GM13976 (cell line): ENCODE data around the gene PCDHA9.
"Not testable (repeated sequence)": the region's sequence is repeated elsewhere in the genome, so short reads cannot be mapped to it uniquely, and the experiment has no call there.

Experiments used
- DNase-seq: peaks from one replicate; pipeline ENCODE4 v3.0.0; 2012; ENCODE audit warnings: low spot score
- in situ Hi-C: fragments of 300-500 bp; cut with MboI; formaldehyde crosslinking; loops from one replicate; pipeline ENCODE4 v1.12.0; 2022; ENCODE audit warnings: low sequenced_read_pairs, mixed read lengths, inconsistent platforms; ENCODE audit not compliant: unreplicated experiment
- TF ChIP-seq, protein P1 (sequence below): IDR thresholded peaks from 2 replicates; pipeline ENCODE4 v1.5.1; 2012; ENCODE audit warnings: borderline replicate concordance, mild to moderate bottlenecking; ENCODE audit not compliant: insufficient read depth; ENCODE audit errors: extremely low read depth, missing control alignments, control extremely low read depth

The PCDHA9 gene, protein sequence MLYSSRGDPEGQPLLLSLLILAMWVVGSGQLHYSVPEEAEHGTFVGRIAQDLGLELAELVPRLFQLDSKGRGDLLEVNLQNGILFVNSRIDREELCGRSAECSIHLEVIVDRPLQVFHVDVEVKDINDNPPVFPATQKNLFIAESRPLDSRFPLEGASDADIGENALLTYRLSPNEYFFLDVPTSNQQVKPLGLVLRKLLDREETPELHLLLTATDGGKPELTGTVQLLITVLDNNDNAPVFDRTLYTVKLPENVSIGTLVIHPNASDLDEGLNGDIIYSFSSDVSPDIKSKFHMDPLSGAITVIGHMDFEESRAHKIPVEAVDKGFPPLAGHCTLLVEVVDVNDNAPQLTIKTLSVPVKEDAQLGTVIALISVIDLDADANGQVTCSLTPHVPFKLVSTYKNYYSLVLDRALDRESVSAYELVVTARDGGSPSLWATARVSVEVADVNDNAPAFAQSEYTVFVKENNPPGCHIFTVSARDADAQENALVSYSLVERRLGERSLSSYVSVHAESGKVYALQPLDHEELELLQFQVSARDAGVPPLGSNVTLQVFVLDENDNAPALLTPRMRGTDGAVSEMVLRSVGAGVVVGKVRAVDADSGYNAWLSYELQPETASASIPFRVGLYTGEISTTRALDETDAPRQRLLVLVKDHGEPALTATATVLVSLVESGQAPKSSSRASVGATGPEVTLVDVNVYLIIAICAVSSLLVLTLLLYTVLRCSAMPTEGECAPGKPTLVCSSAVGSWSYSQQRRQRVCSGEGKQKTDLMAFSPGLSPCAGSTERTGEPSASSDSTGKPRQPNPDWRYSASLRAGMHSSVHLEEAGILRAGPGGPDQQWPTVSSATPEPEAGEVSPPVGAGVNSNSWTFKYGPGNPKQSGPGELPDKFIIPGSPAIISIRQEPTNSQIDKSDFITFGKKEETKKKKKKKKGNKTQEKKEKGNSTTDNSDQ

DNA sequence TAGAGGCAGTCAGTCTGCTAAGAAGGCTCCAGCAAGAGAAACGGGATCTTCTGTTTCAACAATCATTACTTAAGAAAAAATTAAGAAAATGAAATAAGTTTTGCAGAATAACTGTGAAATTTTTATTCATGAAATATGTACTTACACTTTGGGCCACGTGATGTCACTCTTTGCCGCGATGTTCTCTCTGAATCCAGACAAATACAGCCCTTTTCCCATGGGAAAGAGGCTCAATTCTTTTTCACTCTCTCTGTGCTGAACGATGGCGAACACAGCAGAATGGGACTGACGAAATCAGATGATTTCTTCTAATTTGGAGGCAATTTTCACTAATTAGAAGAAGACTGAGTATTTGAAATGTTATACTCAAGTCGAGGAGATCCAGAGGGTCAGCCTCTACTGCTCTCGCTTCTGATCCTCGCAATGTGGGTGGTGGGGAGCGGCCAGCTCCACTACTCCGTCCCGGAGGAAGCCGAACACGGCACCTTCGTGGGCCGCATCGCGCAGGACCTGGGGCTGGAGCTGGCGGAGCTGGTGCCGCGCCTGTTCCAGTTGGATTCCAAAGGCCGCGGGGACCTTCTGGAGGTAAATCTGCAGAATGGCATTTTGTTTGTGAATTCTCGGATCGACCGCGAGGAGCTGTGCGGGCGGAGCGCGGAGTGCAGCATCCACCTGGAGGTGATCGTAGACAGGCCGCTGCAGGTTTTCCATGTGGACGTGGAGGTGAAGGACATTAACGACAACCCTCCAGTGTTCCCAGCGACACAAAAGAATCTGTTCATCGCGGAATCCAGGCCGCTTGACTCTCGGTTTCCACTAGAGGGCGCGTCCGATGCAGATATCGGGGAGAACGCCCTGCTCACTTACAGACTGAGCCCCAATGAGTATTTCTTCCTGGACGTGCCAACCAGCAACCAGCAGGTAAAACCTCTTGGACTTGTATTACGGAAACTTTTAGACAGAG is at the start of gene PCDHA9:
Gene PCDHA9 (plus strand): TSS at position 244 of the 964 bp plus-strand sequence. CDS start 114 bp downstream, at position 358.
- in situ Hi-C loops, result not testable (repeated sequence)

DNA sequence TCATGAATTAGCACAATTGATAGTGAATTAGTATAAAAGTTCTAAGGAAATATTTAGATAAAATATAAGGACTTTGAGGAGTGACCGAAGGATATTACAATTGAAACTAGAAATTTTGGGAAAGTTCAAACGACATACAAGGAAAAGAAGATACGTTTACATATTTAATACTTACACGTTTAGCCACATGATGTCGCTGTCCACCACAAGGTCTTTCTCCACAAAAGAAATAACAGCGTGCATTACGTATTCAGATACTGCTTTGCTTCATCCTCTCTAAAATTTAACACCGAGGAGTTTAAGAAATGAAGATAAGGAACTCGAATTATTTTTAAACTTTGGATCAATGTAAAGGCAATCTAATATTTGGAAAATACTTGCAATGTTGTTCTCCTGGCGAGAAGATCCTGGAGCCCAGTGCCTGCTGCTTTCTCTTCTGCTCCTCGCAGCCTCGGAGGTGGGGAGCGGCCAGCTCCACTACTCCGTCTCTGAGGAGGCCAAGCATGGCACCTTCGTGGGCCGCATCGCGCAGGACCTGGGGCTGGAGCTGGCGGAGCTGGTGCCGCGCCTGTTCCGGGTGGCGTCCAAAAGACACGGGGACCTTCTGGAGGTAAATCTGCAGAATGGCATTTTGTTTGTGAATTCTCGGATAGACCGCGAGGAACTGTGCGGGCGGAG is 47.2 kb upstream of the PCDHA9 start, which contains the start of gene PCDHA3:
Gene PCDHA3 (plus strand): TSS at position 242 of the 678 bp plus-strand sequence.
- TF ChIP-seq, protein P1, sequence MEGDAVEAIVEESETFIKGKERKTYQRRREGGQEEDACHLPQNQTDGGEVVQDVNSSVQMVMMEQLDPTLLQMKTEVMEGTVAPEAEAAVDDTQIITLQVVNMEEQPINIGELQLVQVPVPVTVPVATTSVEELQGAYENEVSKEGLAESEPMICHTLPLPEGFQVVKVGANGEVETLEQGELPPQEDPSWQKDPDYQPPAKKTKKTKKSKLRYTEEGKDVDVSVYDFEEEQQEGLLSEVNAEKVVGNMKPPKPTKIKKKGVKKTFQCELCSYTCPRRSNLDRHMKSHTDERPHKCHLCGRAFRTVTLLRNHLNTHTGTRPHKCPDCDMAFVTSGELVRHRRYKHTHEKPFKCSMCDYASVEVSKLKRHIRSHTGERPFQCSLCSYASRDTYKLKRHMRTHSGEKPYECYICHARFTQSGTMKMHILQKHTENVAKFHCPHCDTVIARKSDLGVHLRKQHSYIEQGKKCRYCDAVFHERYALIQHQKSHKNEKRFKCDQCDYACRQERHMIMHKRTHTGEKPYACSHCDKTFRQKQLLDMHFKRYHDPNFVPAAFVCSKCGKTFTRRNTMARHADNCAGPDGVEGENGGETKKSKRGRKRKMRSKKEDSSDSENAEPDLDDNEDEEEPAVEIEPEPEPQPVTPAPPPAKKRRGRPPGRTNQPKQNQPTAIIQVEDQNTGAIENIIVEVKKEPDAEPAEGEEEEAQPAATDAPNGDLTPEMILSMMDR, result no peak
- DNase-seq, result no peak
- in situ Hi-C loops, result no loop called here

More for the DNA sequence above, at the start of gene PCDHA9:
- not testable (repeated sequence) for DNase-seq

DNA sequence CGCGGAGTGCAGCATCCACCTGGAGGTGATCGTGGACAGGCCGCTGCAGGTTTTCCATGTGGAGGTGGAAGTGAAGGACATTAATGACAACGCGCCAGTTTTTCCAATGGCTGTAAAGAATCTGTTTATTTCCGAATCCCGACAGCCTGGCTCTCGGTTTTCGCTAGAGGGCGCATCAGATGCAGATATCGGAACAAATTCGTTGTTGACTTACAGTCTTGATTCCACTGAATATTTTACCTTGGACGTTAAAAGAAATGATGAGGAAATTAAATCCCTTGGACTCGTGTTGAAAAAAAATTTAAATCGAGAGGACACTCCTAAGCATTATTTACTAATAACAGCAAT is 46.7 kb upstream of the PCDHA9 start:
- in situ Hi-C loops, result no loop called here
- no peak for DNase-seq
- TF ChIP-seq, protein P1, result no peak

DNA sequence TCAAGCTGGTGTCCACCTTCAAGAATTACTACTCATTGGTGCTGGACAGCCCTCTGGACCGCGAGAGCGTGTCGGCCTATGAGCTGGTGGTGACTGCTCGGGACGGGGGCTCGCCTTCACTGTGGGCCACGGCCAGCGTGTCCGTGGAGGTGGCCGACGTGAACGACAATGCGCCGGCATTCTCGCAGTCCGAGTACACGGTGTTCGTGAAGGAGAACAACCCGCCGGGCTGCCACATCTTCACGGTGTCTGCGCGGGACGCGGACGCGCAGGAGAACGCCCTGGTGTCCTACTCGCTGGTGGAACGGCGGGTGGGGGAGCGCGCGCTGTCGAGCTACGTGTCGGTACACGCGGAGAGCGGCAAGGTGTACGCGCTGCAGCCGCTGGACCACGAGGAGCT is 45.8 kb upstream of the PCDHA9 start:
- in situ Hi-C loops, result not testable (repeated sequence)

DNA sequence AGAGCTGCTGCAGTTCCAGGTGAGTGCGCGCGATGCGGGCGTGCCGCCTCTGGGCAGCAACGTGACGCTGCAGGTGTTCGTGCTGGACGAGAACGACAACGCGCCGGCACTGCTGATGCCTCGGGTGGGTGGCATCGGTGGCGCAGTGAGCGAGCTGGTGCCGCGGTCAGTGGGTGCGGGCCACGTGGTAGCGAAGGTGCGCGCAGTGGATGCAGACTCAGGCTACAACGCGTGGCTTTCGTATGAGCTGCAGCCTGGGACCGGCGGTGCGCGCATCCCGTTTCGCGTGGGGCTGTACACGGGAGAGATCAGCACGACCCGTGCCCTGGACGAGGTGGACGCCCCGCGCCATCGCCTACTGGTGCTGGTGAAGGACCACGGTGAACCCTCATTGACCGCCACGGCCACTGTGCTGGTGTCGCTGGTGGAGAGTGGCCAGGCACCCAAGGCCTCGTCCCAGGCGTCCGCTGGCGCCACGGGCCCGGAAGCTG is 45.4 kb upstream of the PCDHA9 start:
- no peak for DNase-seq
- in situ Hi-C loops, result no loop called here
- TF ChIP-seq, protein P1, result no peak

More for the DNA sequence above, 45.8 kb upstream of the PCDHA9 start:
- DNase-seq, result not testable (repeated sequence)

DNA sequence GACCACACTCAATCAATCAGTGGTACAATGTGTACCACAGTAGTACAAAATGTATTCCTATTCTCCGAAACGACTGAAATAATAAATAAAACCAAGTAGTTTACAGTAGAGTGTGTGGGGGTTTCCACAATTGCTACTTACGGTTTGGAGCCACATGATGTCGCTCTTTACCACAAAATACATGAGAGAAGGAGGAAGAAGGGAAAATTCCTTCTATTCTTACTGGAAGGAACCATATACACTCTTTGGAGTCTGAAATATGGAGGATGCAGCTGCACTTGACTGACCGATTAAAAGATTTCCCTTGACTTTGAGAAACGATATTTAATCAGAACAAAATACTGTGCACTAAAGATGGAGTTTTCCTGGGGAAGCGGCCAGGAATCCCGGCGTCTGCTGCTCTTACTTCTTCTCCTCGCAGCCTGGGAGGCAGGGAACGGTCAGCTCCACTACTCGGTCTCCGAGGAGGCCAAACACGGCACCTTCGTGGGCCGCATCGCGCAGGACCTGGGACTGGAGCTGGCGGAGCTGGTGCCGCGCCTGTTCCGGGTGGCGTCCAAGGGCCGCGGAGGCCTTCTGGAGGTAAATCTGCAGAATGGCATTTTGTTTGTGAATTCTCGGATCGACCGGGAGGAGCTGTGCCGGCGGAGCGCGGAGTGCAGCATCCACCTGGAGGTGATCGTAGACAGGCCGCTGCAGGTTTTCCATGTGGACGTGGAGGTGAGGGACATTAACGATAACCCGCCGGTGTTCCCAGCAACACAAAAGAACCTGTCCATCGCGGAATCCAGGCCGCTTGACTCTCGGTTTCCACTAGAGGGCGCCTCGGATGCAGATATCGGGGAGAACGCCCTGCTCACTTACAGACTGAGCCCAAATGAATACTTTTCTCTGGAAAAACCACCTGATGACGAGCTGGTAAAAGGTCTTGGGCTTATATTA is 41.1 kb upstream of the PCDHA9 start, which contains the start of gene PCDHA4:
Gene PCDHA4 (plus strand): TSS at position 235 of the 942 bp plus-strand sequence.
- TF ChIP-seq, protein P1, result no peak
- no peak for DNase-seq
- in situ Hi-C loops, result no loop called here

DNA sequence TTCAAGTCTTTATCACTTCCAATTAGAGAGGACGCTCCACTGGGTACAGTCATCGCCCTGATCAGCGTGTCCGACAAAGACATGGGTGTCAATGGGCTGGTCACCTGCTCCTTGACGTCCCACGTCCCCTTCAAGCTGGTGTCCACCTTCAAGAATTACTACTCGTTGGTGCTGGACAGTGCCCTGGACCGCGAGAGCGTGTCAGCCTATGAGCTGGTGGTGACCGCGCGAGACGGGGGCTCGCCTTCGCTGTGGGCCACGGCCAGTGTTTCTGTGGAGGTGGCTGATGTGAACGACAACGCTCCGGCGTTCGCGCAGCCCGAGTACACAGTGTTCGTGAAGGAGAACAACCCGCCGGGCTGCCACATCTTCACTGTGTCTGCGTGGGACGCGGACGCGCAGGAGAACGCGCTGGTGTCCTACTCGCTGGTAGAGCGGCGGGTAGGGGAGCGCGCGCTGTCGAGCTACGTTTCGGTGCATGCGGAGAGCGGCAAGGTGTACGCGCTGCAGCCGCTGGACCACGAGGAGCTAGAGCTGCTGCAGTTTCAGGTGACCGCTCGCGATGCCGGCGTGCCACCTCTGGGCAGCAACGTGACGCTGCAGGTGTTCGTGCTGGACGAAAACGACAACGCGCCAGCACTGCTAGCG is 39.8 kb upstream of the PCDHA9 start:
- DNase-seq, in situ Hi-C loops: not testable (repeated sequence)
